HG03432 (cell line): ENCODE data around the gene SFSWAP.
"Not testable (repeated sequence)": the region's sequence is repeated elsewhere in the genome, so short reads cannot be mapped to it uniquely, and the experiment has no call there.

ENCODE experiments used
- ATAC-seq: cut with Tn5 transposase; IDR thresholded peaks from one replicate; pipeline ENCODE4 v1.9.1; 2021; ENCODE audit warnings: mild to moderate bottlenecking, moderate library complexity; ENCODE audit not compliant: unreplicated experiment

The SFSWAP gene

GRCh38 chr12:131701705-131702572 is 9.0 kb upstream of the SFSWAP start:
- ATAC-seq: no peak

GRCh38 chr12:131702573-131702877 is 8.4 kb upstream of the SFSWAP start:
- no peak for ATAC-seq

GRCh38 chr12:131703161-131703560 is 7.7 kb upstream of the SFSWAP start:
- ATAC-seq: no peak

GRCh38 chr12:131704509-131704908 is 6.4 kb upstream of the SFSWAP start:
- ATAC-seq: no peak

GRCh38 chr12:131706709-131707108 is 4.2 kb upstream of the SFSWAP start:
- ATAC-seq: not testable (repeated sequence)

GRCh38 chr12:131709226-131709625 is 1.7 kb upstream of the SFSWAP start:
- ATAC-seq: no peak

- no peak for ATAC-seq
These were observed 788 bp downstream of the SFSWAP start for GRCh38 chr12:131711551-131712205.

GRCh38 chr12:131713349-131713748 is 2.5 kb downstream of the SFSWAP start:
- no peak for ATAC-seq

GRCh38 chr12:131714759-131715158 is 3.9 kb downstream of the SFSWAP start:
- no peak for ATAC-seq

- ATAC-seq: no peak
These were observed 5.4 kb downstream of the SFSWAP start for GRCh38 chr12:131716282-131716681.

GRCh38 chr12:131720241-131720640 is 9.4 kb downstream of the SFSWAP start:
- ATAC-seq: no peak

- no peak for ATAC-seq
These were observed 10.0 kb downstream of the SFSWAP start for GRCh38 chr12:131720921-131721320.

GRCh38 chr12:131721548-131721947 is 10.7 kb downstream of the SFSWAP start:
- no peak for ATAC-seq

- ATAC-seq: no peak
These were observed 12.6 kb downstream of the SFSWAP start for GRCh38 chr12:131723532-131723931.

- ATAC-seq: no peak
These were observed 13.6 kb downstream of the SFSWAP start for GRCh38 chr12:131724534-131724933.

- ATAC-seq: no peak
These were observed 14.6 kb downstream of the SFSWAP start for GRCh38 chr12:131725503-131725902.

GRCh38 chr12:131728720-131729119 is 17.8 kb downstream of the SFSWAP start:
- no peak for ATAC-seq

- no peak for ATAC-seq
These were observed 18.5 kb downstream of the SFSWAP start for GRCh38 chr12:131729254-131729955.

- ATAC-seq: no peak
These were observed 22.2 kb downstream of the SFSWAP start for GRCh38 chr12:131732996-131733615.

- no peak for ATAC-seq
These were observed 23.0 kb downstream of the SFSWAP start for GRCh38 chr12:131733874-131734273.
